NOMO-1 treated with DMSO at 0.1 percent for 48 hours (cell line): Measurements from ENCODE around the gene SLC9C2.

Experiments used
- DNase-seq: peaks from one replicate; lab custom pipeline; 2025; ENCODE audit not compliant: unreplicated experiment; lab: John Stamatoyannopoulos, UW

SLC9C2 gene

GRCh38 chr1:173453982-173454381 is 148.9 kb downstream of the SLC9C2 start:
- DNase-seq: no peak

GRCh38 chr1:173451981-173452380 is 150.9 kb downstream of the SLC9C2 start:
- DNase-seq: no peak
